Osteoblast (primary cell): ENCODE measurements around the gene ATG13. TPM values are rescaled to one million over a fixed set of nuclear protein-coding genes. Genes with fewer than 3 reads are reported as not detected.
A peak's percentile ranks its signal among the peaks of the same experiment; 100 is the strongest.

Source experiments
- DNase-seq: peaks from one replicate; pipeline ENCODE4 v3.0.0; 2011; ENCODE audit warnings: low spot score, mixed read lengths; ENCODE audit not compliant: insufficient read length; ENCODE audit errors: missing footprints
- H2AFZ ChIP-seq: 2 replicates; pipeline ENCODE4 v1.6.0; 2011; ENCODE audit warnings: mild to moderate bottlenecking, low read length
- H3K27ac ChIP-seq: 2 replicates; pipeline ENCODE4 v1.5.1; 2011; ENCODE audit warnings: mild to moderate bottlenecking, low read depth, low read length, moderate library complexity
- H3K27me3 ChIP-seq: 2 replicates; pipeline ENCODE4 v1.6.0; 2012; ENCODE audit warnings: mild to moderate bottlenecking, control low read depth, inconsistent platforms, low read length, moderate library complexity; ENCODE audit not compliant: insufficient read depth
- H3K36me3 ChIP-seq: 2 replicates; pipeline ENCODE4 v1.5.1; 2011; ENCODE audit warnings: mild to moderate bottlenecking, low read length, control low read depth, moderate library complexity; ENCODE audit not compliant: insufficient read depth
- H3K4me1 ChIP-seq: 2 replicates; pipeline ENCODE4 v1.5.1; 2011; ENCODE audit warnings: mild to moderate bottlenecking, low read length, control low read depth, moderate library complexity; ENCODE audit not compliant: insufficient read depth
- H3K4me2 ChIP-seq: 2 replicates; pipeline ENCODE4 v1.6.0; 2011; ENCODE audit warnings: mild to moderate bottlenecking, low read length; ENCODE audit not compliant: insufficient read depth
- H3K4me3 ChIP-seq: fragments of 200-600 bp; sonication (generic); 3 replicates; pipeline ENCODE4 v1.5.1; 2012; ENCODE audit warnings: mild to moderate bottlenecking, low read length, inconsistent platforms; ENCODE audit not compliant: insufficient read depth
- H3K79me2 ChIP-seq: 2 replicates; pipeline ENCODE4 v1.6.0; 2012; ENCODE audit warnings: mild to moderate bottlenecking, low read length, control low read depth, inconsistent platforms; ENCODE audit not compliant: insufficient read depth
- H3K9me3 ChIP-seq: 2 replicates; pipeline ENCODE4 v1.5.1; 2011; ENCODE audit warnings: low read depth, low read length, control low read depth
- H4K20me1 ChIP-seq: 2 replicates; pipeline ENCODE4 v1.6.0; 2012; ENCODE audit warnings: mild to moderate bottlenecking, low read length, control low read depth; ENCODE audit not compliant: insufficient read depth
- CTCF ChIP-seq: IDR thresholded peaks from 2 replicates; pipeline ENCODE4 v1.5.1; 2011; ENCODE audit warnings: mild to moderate bottlenecking, low read depth, low read length, moderate library complexity; ENCODE audit errors: extremely low read depth
- total RNA-seq: library from RNA; depleted of rRNA; stranded (reverse); fragments of >200 nt; gene quantifications from 2 replicates; pipeline ENCODE4 v1.2.3, GENCODE V29; 2012

ATG13 gene
- total RNA-seq, 1 donor = 70.9 TPM

DNA sequence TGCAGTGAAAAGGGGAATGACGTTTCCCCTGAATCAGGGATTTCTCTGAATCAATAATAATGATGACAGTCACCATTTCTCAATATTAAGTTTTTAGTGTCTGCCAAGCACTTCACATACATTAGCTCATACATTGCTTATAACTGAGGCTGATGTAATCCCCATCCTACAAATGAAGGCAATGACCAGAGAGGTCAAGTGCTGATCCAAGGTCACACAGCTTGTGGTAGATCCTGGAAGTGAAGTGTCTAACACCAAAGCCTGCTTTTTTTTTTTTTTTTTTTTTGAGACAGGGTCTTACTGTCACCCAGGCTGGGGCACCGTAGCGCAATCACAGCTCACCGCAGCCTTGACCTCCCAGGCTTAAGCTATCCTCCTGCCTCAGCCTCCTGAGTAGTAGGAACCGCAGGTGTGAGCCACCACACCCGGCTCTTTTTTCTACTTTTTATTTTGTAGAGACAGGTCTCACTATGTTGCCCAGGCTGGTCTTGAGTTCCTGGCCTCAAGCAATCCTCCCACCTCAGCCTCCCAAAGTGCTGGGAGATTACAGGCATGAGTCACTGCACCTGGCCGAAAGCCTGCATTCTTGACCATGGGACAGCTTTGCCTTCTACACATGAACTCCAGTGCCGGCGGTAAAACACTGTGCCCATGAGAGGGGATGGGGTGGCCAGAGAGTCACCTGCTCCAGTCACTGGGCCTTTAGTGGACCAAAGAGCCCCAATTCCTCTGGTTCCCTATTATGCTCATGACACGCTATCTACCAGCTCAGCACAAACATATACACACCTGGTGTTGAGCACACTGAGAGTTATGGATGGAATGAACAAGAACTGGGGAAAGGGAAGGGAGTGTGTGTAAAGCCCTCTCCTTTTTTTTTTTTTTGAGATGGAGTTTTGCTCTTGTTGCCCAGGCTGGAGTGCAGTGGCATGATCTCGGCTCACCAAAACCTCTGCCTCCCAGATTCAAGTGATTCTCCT is 65.7 kb downstream of the ATG13 start:
- Histone ChIP-seq H3K4me2 (no peak overlapping the region), H3K4me1 (peaks cover 12% of the 10 kb centered on the region), H3K27me3 (no peaks in the 10 kb centered on the region), H2AFZ (no peak overlapping the region), H4K20me1 (peaks cover 3% of the 10 kb centered on the region), H3K4me3 (no peak overlapping the region), H3K36me3 (peaks cover 66% of the 10 kb centered on the region), H3K27ac (no peak overlapping the region), H3K9me3 (no peaks in the 10 kb centered on the region), H3K79me2 (peaks cover 14% of the 10 kb centered on the region)
- peak; percentile 58 for DNase-seq
- TF ChIP-seq CTCF = no peak

DNA sequence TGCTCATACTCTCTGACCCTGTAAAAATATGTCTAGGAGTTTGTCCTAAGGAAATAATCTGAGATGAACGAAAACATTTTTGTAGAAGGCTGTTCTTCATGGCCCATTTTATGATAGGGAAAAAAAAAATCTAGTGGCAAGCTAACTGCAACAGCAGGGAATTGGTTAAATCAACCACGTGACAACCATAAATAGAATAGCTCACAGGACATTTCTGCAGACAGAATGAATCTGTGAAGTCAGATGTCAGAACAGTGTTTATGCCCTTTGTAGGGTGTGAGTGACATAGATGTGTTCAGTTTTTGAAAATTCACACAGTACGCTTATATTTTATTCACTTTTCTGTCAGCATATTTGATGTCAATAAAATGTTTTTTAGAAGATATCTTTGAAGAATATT is 67.0 kb downstream of the ATG13 start:
- H3K27me3 ChIP-seq = no peaks in the 10 kb centered on the region
- peaks cover 14% of the 10 kb centered on the region for H3K79me2 ChIP-seq
- H3K27ac ChIP-seq = no peak overlapping the region
- no peaks in the 10 kb centered on the region for H3K9me3 ChIP-seq
- H3K4me3 ChIP-seq = no peak overlapping the region
- no peak for TF ChIP-seq CTCF
- no peak overlapping the region for H2AFZ ChIP-seq
- DNase-seq = peak; percentile 85
- peaks cover 11% of the 10 kb centered on the region for H3K4me1 ChIP-seq
- peaks cover 59% of the 10 kb centered on the region for H3K36me3 ChIP-seq
- no peak overlapping the region for H3K4me2 ChIP-seq
- peaks cover 3% of the 10 kb centered on the region for H4K20me1 ChIP-seq

DNA sequence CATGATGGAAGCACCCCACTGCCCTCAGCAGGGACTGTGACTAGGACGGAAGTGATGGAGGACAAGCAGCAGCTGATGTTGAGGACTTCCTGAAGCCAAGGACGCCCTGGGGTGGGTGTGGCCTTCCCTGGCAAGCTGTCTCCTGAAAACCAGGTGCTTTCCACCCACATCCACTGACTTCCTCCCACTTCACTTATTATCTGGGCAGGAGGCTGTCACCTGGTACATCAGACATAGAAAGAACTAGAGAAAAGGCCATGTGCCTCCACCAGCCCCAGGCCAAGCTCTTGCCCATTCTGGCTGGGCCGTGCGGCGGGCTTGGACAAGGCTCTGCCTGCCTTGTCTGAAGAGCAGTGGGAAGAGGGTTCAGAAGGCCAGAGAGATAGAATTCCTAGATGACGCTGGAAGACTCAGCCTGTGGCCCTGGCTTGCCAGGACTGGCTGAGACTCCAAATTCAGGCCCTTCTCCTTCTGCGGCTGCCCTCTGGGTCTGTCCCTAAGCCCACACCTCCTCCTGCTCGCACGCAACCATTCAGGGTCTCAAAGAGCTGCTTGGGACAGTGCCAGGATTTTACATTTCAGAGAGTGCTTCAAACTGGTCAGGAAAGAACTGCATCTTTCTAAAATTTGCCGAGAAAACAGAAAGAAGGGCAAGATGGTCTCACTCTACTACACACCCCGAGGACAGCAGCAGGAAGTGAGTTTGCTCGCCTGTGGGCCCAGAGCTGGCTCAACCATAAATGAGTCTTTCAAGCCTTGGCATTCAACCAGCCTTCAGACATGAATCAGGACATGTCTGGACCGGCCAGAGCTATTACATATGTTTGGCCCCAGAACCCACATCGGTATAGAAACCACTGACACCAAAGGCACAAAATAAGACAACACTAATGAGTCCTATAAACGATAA is 69.8 kb downstream of the ATG13 start:
- Histone ChIP-seq H3K4me2 (peak overlapping the region; percentile 13), H4K20me1 (peaks cover 3% of the 10 kb centered on the region), H3K79me2 (peaks cover 19% of the 10 kb centered on the region), H3K4me3 (no peak overlapping the region), H3K27ac (peak overlapping the region; percentile 69), H2AFZ (no peak overlapping the region), H3K27me3 (no peaks in the 10 kb centered on the region), H3K36me3 (peaks cover 40% of the 10 kb centered on the region), H3K9me3 (no peaks in the 10 kb centered on the region), H3K4me1 (peaks cover 11% of the 10 kb centered on the region)
- peak; percentile 98 for DNase-seq
- no peak for TF ChIP-seq CTCF

- Histone ChIP-seq H3K4me1 (peaks cover 19% of the 10 kb centered on the region), H3K79me2 (peaks cover 28% of the 10 kb centered on the region), H2AFZ (no peak overlapping the region), H3K27me3 (no peaks in the 10 kb centered on the region), H3K27ac (no peak overlapping the region), H3K4me2 (no peak overlapping the region), H3K36me3 (peaks cover 51% of the 10 kb centered on the region), H3K9me3 (no peaks in the 10 kb centered on the region), H3K4me3 (no peak overlapping the region), H4K20me1 (peaks cover under 1% of the 10 kb centered on the region)
- no peak for DNase-seq
- no peak for TF ChIP-seq CTCF
Observed at GRCh38 chr11:46690702-46691101, 73.3 kb downstream of the ATG13 start.
